ENCODE results near the gene MAP2K2. TPM values are rescaled to one million over a fixed set of nuclear protein-coding genes. Genes with fewer than 3 reads are reported as not detected.

MAP2K2 gene
- polyA plus RNA-seq, 3 donors from 2014 or later: 75.5 to 96.0 (median 86.6) TPM

GRCh38 chr19:4120559-4121272, 3.2 kb downstream of the MAP2K2 start:
- Mint-ChIP-seq H3K4me3 (peak overlapping the region in 1 of 5 donors; percentile 27), H3K27ac (peak overlapping the region in 4 of 6 donors; percentile 24 to 55 (median 51)), H3K9me3 (no peaks in the 10 kb centered on the region), H3K36me3 (peaks cover 0 to 5% (median 2%) of the 10 kb centered on the region in 3 donors), H3K27me3 (ENCODE audit: low read depth in 3 of 3) (peaks cover 2 to 8% (median 2%) of the 10 kb centered on the region in 3 donors), H3K4me1 (peaks cover 30 to 35% of the 10 kb centered on the region in 2 donors)
- DNase-seq: no peak

DNA sequence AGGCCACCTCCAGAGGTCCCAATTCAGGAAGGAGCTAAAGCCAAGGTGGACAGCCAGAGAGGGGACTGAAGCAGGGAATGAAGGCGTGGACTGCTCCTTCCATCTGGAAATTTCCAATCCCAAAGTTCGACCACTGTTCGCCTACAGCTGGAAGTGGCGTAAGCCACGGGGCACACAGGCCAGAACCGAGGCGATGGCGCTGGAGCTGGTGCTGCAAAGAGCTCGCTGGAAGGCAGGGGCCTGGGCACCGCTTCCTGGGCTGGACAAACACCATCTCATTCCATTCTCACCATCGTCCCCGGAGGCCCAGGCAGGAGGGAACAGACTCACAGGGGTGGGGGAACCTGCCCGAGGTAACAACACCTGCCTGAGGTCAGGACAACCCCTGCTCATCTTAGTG, 4.2 kb downstream of the MAP2K2 start:
- Mint-ChIP-seq H3K4me1 (peaks cover 39 to 44% of the 10 kb centered on the region in 2 donors), H3K4me3 (no peak overlapping the region), H3K36me3 (peaks cover 0 to 6% (median 5%) of the 10 kb centered on the region in 3 donors), H3K9me3 (no peaks in the 10 kb centered on the region), H3K27ac (peak overlapping the region in 3 of 6 donors; percentile 46 to 74 (median 55)), H3K27me3 (ENCODE audit: low read depth in 3 of 3) (peaks cover 2 to 8% (median 2%) of the 10 kb centered on the region in 3 donors)
- DNase-seq: no peak

GRCh38 chr19:4115818-4116385, 8.0 kb downstream of the MAP2K2 start:
- H3K4me1 Mint-ChIP-seq: peaks cover 53 to 58% of the 10 kb centered on the region in 2 donors
- peaks cover 4 to 17% (median 15%) of the 10 kb centered on the region in 3 donors for H3K36me3 Mint-ChIP-seq
- no peak for DNase-seq
- H3K4me3 Mint-ChIP-seq: no peak overlapping the region
- H3K27ac Mint-ChIP-seq: peak overlapping the region; percentile 64 to 94 (median 91)
- H3K27me3 Mint-ChIP-seq (ENCODE audit: low read depth in 3 of 3): peaks cover 2 to 8% (median 4%) of the 10 kb centered on the region in 3 donors
- no peaks in the 10 kb centered on the region for H3K9me3 Mint-ChIP-seq

GRCh38 chr19:4115050-4115817, 8.7 kb downstream of the MAP2K2 start:
- H3K4me3 Mint-ChIP-seq: peak overlapping the region; percentile 66 to 83 (median 76)
- peaks cover 4 to 17% (median 15%) of the 10 kb centered on the region in 3 donors for H3K36me3 Mint-ChIP-seq
- H3K9me3 Mint-ChIP-seq: no peaks in the 10 kb centered on the region
- peak; percentile 75 to 82 (median 78) for DNase-seq
- peaks cover 58 to 65% of the 10 kb centered on the region in 2 donors for H3K4me1 Mint-ChIP-seq
- H3K27me3 Mint-ChIP-seq (ENCODE audit: low read depth in 3 of 3): peaks cover 2 to 8% (median 7%) of the 10 kb centered on the region in 3 donors
- peak overlapping the region; percentile 90 to 94 (median 92) for H3K27ac Mint-ChIP-seq

- peaks cover 66 to 69% of the 10 kb centered on the region in 2 donors for H3K4me1 Mint-ChIP-seq
- H3K4me3 Mint-ChIP-seq: peak overlapping the region in 4 of 5 donors; percentile 36 to 61 (median 50)
These were observed 9.7 kb downstream of the MAP2K2 start for GRCh38 chr19:4114181-4114580.

DNA sequence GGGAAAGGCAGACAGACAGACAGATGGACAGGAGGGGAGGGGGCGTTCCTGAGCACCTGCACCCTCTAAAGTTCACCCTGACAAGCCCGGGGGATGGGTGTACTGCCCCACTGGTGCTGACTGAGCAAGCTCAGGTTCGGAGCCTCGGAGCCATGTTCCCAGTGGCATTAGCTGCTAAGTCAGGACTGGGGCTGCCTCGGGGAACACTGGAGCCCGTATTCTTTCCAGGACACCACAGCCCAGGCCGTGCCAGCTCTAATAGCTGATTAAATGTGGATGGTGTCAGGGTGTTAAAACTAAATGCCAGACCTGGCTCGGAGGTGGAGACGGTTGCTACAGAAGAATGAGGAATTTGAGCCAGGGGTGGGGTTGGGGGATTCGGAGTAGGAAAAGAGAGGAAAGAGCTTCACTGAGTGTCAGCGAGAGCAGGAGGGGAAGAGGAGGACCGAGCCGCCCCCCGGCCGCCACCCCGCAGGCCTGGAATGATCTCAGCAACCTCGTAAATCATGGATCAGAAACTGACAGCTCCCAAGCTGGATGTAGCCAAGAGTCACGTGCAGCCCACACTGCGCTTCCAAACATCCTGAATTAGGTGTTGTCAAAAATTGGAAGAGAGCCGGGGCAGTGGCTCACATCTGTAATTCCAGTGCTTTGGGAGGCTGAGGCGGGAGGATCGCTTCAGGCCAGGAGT, 10.4 kb downstream of the MAP2K2 start:
- Mint-ChIP-seq H3K27ac (peak overlapping the region; percentile 73 to 95 (median 91)), H3K4me1 (peaks cover 72 to 75% of the 10 kb centered on the region in 2 donors), H3K36me3 (peaks cover 4 to 22% (median 15%) of the 10 kb centered on the region in 3 donors), H3K4me3 (peak overlapping the region in 3 of 5 donors; percentile 17 to 41 (median 34)), H3K27me3 (ENCODE audit: low read depth in 3 of 3) (peaks cover 8 to 21% (median 16%) of the 10 kb centered on the region in 3 donors), H3K9me3 (no peaks in the 10 kb centered on the region)
- DNase-seq: no peak

More at GRCh38 chr19:4114181-4114580, 9.7 kb downstream of the MAP2K2 start:
- H3K36me3 Mint-ChIP-seq: peaks cover 4 to 22% (median 15%) of the 10 kb centered on the region in 3 donors
- no peaks in the 10 kb centered on the region for H3K9me3 Mint-ChIP-seq
- peaks cover 4 to 15% (median 10%) of the 10 kb centered on the region in 3 donors for H3K27me3 Mint-ChIP-seq (ENCODE audit: low read depth in 3 of 3)
- H3K27ac Mint-ChIP-seq: peak overlapping the region; percentile 90 to 94 (median 92)
- no peak for DNase-seq

GRCh38 chr19:4112367-4112766, 11.6 kb downstream of the MAP2K2 start:
- no peak for DNase-seq
- Mint-ChIP-seq H3K27me3 (ENCODE audit: low read depth in 3 of 3) (peaks cover 8 to 24% (median 19%) of the 10 kb centered on the region in 3 donors), H3K36me3 (peaks cover 4 to 19% (median 15%) of the 10 kb centered on the region in 3 donors), H3K4me1 (peaks cover 76 to 81% of the 10 kb centered on the region in 2 donors), H3K4me3 (peak overlapping the region in 2 of 5 donors; percentile 10 to 30), H3K27ac (peak overlapping the region in 5 of 6 donors; percentile 59 to 90 (median 89)), H3K9me3 (no peaks in the 10 kb centered on the region)

DNA sequence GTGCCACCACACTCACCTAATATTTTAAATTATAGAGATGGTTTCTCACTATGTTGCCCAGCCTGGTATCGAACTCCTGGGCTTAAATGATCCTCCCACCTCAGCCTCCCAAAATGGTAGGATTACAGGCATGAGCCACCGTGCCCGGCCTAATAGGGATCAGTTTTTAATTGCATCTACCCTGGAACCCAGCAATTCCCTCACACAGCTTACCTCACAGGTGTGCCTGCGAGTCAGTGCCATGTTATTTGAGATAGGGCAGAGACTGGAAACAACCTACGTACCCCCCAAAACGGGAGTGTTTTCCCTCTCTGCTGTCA, 14.3 kb downstream of the MAP2K2 start:
- Mint-ChIP-seq H3K27ac (peak overlapping the region; percentile 96 to 99 (median 98)), H3K27me3 (ENCODE audit: low read depth in 3 of 3) (peaks cover 15 to 44% (median 25%) of the 10 kb centered on the region in 3 donors), H3K36me3 (peaks cover 10 to 20% (median 13%) of the 10 kb centered on the region in 3 donors), H3K4me1 (peaks cover 81 to 86% of the 10 kb centered on the region in 2 donors), H3K9me3 (peaks cover 0 to 3% (median 0%) of the 10 kb centered on the region in 6 donors), H3K4me3 (peak overlapping the region; percentile 62 to 82 (median 75))
- DNase-seq: no peak

- Mint-ChIP-seq H3K4me3 (peak overlapping the region; percentile 62 to 82 (median 75)), H3K27me3 (ENCODE audit: low read depth in 3 of 3) (peaks cover 21 to 50% (median 31%) of the 10 kb centered on the region in 3 donors), H3K9me3 (peaks cover 0 to 3% (median 0%) of the 10 kb centered on the region in 6 donors), H3K27ac (peak overlapping the region; percentile 96 to 99 (median 98)), H3K4me1 (peaks cover 81 to 86% of the 10 kb centered on the region in 2 donors), H3K36me3 (peaks cover 10 to 20% (median 13%) of the 10 kb centered on the region in 3 donors)
- DNase-seq: peak; percentile 97 to 98 (median 98)
These were observed 14.9 kb downstream of the MAP2K2 start for GRCh38 chr19:4108767-4109625.

GRCh38 chr19:4103080-4103433, 20.9 kb downstream of the MAP2K2 start:
- Mint-ChIP-seq H3K4me3 (no peak overlapping the region), H3K27me3 (ENCODE audit: low read depth in 3 of 3) (peaks cover 16 to 27% (median 17%) of the 10 kb centered on the region in 3 donors), H3K4me1 (peaks cover 44% of the 10 kb centered on the region in 2 donors), H3K27ac (peak overlapping the region in 5 of 6 donors; percentile 19 to 99 (median 98)), H3K9me3 (peaks cover 0 to 3% (median 0%) of the 10 kb centered on the region in 6 donors), H3K36me3 (peaks cover 6 to 12% (median 11%) of the 10 kb centered on the region in 3 donors)
- no peak for DNase-seq

DNA sequence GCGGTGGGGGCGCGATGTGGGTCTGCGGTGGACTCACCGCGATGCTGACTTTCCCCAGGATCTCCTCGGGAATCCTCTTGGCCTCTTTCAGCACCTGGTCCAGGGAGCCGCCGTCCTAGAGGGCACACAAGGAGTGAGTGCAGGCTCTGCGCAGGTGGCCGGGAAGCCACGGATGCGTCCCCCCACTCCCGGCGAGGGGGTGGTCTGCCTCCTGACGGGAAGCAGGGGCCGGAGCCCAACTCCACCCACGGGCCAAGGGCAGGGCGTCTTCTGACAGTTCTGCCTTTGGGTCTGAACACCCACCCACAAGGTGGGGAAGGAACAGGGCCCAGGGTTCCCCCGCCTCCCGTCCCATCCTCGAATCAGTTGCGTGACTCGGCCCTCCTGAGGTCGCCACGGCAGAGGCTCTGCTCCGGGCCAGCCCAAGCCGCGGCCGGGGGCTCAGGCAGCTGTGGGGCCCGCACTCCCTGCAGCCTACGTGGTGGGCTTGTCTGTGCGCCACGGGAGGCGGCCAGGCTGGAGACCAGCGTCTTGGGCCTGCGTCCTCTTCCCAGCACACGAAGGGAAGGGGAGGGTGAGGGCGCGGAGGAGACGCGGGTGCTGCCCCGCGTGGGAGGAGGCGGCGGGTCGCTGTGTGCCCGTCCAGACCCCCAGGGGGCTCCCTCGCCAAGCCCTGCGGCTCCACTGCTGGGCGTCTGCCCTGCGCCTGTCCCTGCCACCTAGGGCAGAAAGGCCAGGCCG, 21.4 kb downstream of the MAP2K2 start:
- Mint-ChIP-seq H3K27me3 (ENCODE audit: low read depth in 3 of 3) (peaks cover 16 to 27% (median 17%) of the 10 kb centered on the region in 3 donors), H3K4me1 (peaks cover 39% of the 10 kb centered on the region in 2 donors), H3K4me3 (no peak overlapping the region), H3K27ac (peak overlapping the region in 1 of 6 donors; percentile 64), H3K36me3 (peaks cover 6 to 14% (median 11%) of the 10 kb centered on the region in 3 donors), H3K9me3 (peaks cover 0 to 3% (median 0%) of the 10 kb centered on the region in 6 donors)
- no peak for DNase-seq

DNA sequence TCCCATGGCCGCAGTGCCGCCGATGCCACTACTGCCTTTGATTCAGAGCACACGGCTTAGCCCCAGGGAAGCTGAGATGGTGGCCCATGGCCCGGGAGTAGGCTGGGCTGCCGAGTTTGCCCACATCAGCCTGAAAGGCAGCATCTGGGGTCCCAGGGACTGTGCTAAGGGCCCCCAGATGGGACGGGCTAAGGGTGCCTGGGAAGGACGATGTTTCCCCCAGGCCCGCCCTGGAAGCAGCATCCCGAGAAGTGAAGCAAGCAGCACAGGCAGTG, 22.5 kb downstream of the MAP2K2 start:
- no peak for DNase-seq
- H3K27me3 Mint-ChIP-seq (ENCODE audit: low read depth in 3 of 3): peaks cover 16 to 22% (median 17%) of the 10 kb centered on the region in 3 donors
- peaks cover 0 to 3% (median 0%) of the 10 kb centered on the region in 6 donors for H3K9me3 Mint-ChIP-seq
- peaks cover 6 to 14% (median 10%) of the 10 kb centered on the region in 3 donors for H3K36me3 Mint-ChIP-seq
- H3K4me1 Mint-ChIP-seq: peaks cover 31 to 33% of the 10 kb centered on the region in 2 donors
- H3K4me3 Mint-ChIP-seq: no peak overlapping the region
- no peak overlapping the region for H3K27ac Mint-ChIP-seq
